Dendritic cell treated with granulocyte-macrophage colony-stimulating factor and Interleukin-4, amounts not matched to agents 40 ng/mL and 50 ng/mL, for 4 days (primary cell): ENCODE measurements around the gene FNDC3B.

Experiments
- H3K27ac Mint-ChIP-seq: one replicate; pipeline ENCODE4 v1.8.0; 2022; ENCODE audit warnings: mild to moderate bottlenecking, mixed read lengths
- H3K27me3 Mint-ChIP-seq: one replicate; pipeline ENCODE4 v1.8.0; 2022; ENCODE audit warnings: mild to moderate bottlenecking, mixed read lengths
- H3K36me3 Mint-ChIP-seq: one replicate; pipeline ENCODE4 v1.8.0; 2022; ENCODE audit warnings: low read depth, mixed read lengths
- H3K4me1 Mint-ChIP-seq: one replicate; pipeline ENCODE4 v1.8.0; 2022; ENCODE audit warnings: low read depth, mixed read lengths
- H3K4me3 Mint-ChIP-seq: one replicate; pipeline ENCODE4 v1.8.0; 2022; ENCODE audit warnings: mild to moderate bottlenecking, moderate library complexity, mixed read lengths
- H3K9me3 Mint-ChIP-seq: one replicate; pipeline ENCODE4 v1.8.0; 2022; ENCODE audit warnings: mixed read lengths
- intact Hi-C: fragments of 100-400 bp; cut with micrococcal nuclease; formaldehyde crosslinking; loops from one replicate; pipeline ENCODE4 v1.15.0; 2022

The FNDC3B gene

GRCh38 chr3:172223870-172224269, 184.5 kb downstream of the FNDC3B start:
- H3K9me3 Mint-ChIP-seq, result no peaks in the 10 kb centered on the region

DNA sequence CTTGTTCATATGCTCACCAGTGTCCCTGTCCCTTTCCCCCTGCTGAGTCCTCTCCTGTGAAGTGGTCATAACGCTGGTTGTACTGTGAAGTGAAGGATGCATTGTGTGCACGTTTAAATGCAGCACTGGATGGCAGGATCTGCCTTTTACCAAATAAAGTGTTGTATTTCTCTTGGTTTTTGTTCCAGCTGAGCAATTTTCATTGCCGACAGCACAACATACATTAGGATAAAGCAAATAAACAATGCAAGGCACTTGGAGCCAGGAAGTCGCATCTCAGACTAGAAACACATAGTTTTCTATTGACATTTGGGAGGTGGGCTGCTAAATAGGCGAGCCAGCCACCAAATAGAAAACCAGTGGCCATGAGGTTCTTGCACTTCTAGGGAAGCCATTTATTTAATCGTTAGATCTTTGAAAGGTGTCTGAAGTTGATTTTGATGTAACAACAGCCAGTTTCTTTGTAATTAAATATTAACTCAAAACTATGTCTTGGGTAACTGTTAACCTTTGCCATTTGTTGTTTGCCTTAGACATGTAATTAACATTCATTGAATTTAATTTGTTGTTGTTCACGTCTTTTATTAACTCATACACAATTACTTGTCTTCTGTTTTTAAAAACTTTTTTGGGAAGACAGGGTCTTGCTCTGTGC, 185.3 kb downstream of the FNDC3B start:
- H3K27ac Mint-ChIP-seq, result no peak overlapping the region
- no peaks in the 10 kb centered on the region for H3K27me3 Mint-ChIP-seq
- H3K36me3 Mint-ChIP-seq, result peaks cover 31% of the 10 kb centered on the region
- peaks cover 26% of the 10 kb centered on the region for H3K4me1 Mint-ChIP-seq
- no peaks in the 10 kb centered on the region for H3K9me3 Mint-ChIP-seq
- intact Hi-C loops, result no loop called here
- H3K4me3 Mint-ChIP-seq, result no peak overlapping the region

More at GRCh38 chr3:172223870-172224269, 184.5 kb downstream of the FNDC3B start:
- H3K36me3 Mint-ChIP-seq, result peaks cover 23% of the 10 kb centered on the region
- H3K27me3 Mint-ChIP-seq, result no peaks in the 10 kb centered on the region
- H3K4me3 Mint-ChIP-seq, result no peak overlapping the region
- intact Hi-C loops, result no loop called here
- H3K4me1 Mint-ChIP-seq, result peaks cover 34% of the 10 kb centered on the region
- no peak overlapping the region for H3K27ac Mint-ChIP-seq

GRCh38 chr3:172225215-172225707, 185.9 kb downstream of the FNDC3B start:
- peaks cover 36% of the 10 kb centered on the region for H3K36me3 Mint-ChIP-seq
- H3K27ac Mint-ChIP-seq, result no peak overlapping the region
- H3K27me3 Mint-ChIP-seq, result no peaks in the 10 kb centered on the region
- peaks cover 20% of the 10 kb centered on the region for H3K4me1 Mint-ChIP-seq
- no peak overlapping the region for H3K4me3 Mint-ChIP-seq
- intact Hi-C loops, result no loop called here
- no peaks in the 10 kb centered on the region for H3K9me3 Mint-ChIP-seq

- intact Hi-C loops, result no loop called here
These were observed 187.5 kb downstream of the FNDC3B start for GRCh38 chr3:172226831-172227230.

GRCh38 chr3:172227340-172228035, 188.1 kb downstream of the FNDC3B start:
- H3K4me1 Mint-ChIP-seq, result peaks cover 9% of the 10 kb centered on the region
- peaks cover 49% of the 10 kb centered on the region for H3K36me3 Mint-ChIP-seq
- H3K4me3 Mint-ChIP-seq, result no peak overlapping the region
- intact Hi-C loops, result no loop called here
- no peak overlapping the region for H3K27ac Mint-ChIP-seq
- H3K9me3 Mint-ChIP-seq, result no peaks in the 10 kb centered on the region
- H3K27me3 Mint-ChIP-seq, result no peaks in the 10 kb centered on the region

More at GRCh38 chr3:172226831-172227230, 187.5 kb downstream of the FNDC3B start:
- Mint-ChIP-seq H3K27ac (no peak overlapping the region), H3K27me3 (no peaks in the 10 kb centered on the region), H3K4me3 (no peak overlapping the region), H3K4me1 (peaks cover 9% of the 10 kb centered on the region), H3K36me3 (peaks cover 49% of the 10 kb centered on the region), H3K9me3 (no peaks in the 10 kb centered on the region)

GRCh38 chr3:172228036-172228415, 188.6 kb downstream of the FNDC3B start:
- H3K27ac Mint-ChIP-seq, result no peak overlapping the region
- H3K9me3 Mint-ChIP-seq, result no peaks in the 10 kb centered on the region
- peaks cover 8% of the 10 kb centered on the region for H3K4me1 Mint-ChIP-seq
- intact Hi-C loops, result no loop called here
- H3K36me3 Mint-ChIP-seq, result peaks cover 49% of the 10 kb centered on the region
- no peak overlapping the region for H3K4me3 Mint-ChIP-seq
- H3K27me3 Mint-ChIP-seq, result no peaks in the 10 kb centered on the region

GRCh38 chr3:172229462-172229861, 190.1 kb downstream of the FNDC3B start:
- Mint-ChIP-seq H3K27me3 (no peaks in the 10 kb centered on the region), H3K4me3 (no peak overlapping the region), H3K4me1 (peaks cover 8% of the 10 kb centered on the region), H3K36me3 (peaks cover 56% of the 10 kb centered on the region), H3K27ac (no peak overlapping the region), H3K9me3 (no peaks in the 10 kb centered on the region)
- intact Hi-C loops, result no loop called here

DNA sequence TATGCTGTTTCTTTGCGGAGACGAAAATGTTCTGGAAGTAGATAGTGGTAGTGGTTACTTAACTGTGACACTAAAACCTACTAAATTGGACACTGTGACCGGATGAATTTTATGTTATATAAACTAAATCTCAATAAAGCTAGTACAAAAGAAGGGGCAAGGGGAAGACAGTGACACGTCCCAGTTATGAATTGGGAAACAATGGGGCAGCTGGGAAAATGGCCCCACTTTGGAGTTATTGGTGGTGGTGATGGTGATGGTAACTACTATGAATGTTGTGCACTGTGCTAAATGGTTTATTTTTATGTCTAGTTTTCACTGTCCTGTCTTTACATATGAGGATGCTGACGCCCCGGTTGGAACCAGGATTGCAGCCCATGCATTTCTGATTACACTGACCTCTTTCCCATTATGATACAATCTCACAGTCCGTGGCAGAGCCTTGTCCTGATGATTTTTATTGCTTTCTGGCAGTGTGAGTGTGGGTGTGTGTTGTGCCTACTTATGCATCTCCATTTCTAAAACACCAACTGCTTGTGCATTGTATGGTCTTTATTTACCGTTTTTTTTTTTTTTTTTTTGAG, 192.0 kb downstream of the FNDC3B start:
- intact Hi-C loops, result no loop called here
- H3K27me3 Mint-ChIP-seq, result no peaks in the 10 kb centered on the region

DNA sequence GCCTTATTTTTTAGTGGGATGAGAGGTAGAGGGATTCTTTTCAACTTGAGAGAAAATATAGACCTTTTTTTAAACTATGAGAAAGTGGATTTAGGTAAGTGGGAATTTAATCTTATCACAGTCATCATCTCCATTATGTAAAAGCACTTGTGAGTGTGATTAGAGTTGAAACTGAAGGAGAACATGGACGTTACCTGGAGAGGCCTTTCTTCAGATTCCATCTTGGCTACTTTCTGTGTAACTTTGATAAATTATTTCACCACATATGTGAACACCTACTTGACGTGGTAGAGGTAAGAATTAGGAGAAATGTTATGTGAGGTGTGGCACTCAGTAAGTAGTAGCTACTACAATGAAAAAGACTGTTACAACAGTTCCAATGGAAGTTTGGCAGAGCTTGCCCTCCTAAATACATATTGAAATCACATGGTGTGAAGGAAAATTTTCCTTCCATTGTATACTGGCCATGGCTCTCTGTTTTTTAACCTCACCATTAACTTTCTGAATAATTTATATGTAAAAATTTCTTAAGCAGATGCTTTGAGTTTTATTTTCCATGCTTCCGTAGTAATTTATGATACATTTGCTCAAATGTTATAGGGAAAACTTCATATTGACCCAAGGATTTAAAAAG, 193.3 kb downstream of the FNDC3B start:
- H3K27me3 Mint-ChIP-seq, result no peaks in the 10 kb centered on the region
- intact Hi-C loops, result no loop called here
- no peak overlapping the region for H3K27ac Mint-ChIP-seq
- H3K4me1 Mint-ChIP-seq, result peaks cover 5% of the 10 kb centered on the region
- no peaks in the 10 kb centered on the region for H3K9me3 Mint-ChIP-seq
- no peak overlapping the region for H3K4me3 Mint-ChIP-seq
- peaks cover 45% of the 10 kb centered on the region for H3K36me3 Mint-ChIP-seq

More for the DNA sequence above, 192.0 kb downstream of the FNDC3B start:
- Mint-ChIP-seq H3K9me3 (no peaks in the 10 kb centered on the region), H3K27ac (no peak overlapping the region), H3K4me1 (peaks cover 5% of the 10 kb centered on the region), H3K4me3 (no peak overlapping the region), H3K36me3 (peaks cover 56% of the 10 kb centered on the region)

DNA sequence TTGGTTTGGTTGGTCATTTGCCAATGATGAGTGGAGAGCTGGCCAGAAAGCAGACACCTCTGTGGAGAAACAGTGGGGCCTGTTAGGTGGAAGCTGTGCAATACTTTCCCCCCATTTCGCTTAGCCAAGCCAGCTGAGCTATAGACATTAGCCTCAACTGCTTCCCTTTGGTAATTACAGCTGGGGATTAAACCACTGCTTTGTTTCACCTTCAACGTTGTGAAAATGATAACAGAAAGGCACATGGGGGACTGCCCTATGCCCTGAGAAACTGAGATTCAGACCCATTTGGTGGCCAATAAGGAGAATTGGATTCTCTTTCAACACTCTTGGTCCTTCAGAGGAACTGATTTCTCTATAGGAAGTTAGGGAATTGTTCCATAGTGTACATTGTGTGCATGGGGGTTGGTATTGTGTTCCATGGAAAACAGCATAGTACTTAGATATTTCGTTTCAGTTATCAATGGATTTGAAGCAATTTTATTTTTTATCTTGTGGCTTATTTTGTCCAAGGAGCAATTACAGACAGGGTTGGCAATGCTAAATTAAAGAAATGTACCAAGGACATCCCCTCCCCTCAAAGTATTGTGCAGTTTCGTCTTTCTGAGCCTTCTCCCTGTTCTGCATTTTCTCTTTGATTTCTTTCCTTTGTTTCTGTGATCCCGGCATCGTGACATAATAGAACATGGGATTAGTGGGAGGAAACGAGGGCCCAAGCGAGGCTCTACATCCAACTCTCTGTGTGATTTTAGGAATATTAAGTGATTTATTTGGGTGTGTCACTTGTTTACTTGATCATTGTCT, 194.3 kb downstream of the FNDC3B start:
- Mint-ChIP-seq H3K27me3 (no peaks in the 10 kb centered on the region), H3K36me3 (peaks cover 35% of the 10 kb centered on the region), H3K27ac (no peak overlapping the region), H3K4me1 (peaks cover 5% of the 10 kb centered on the region), H3K4me3 (no peak overlapping the region), H3K9me3 (no peaks in the 10 kb centered on the region)
- intact Hi-C loops, result no loop called here

DNA sequence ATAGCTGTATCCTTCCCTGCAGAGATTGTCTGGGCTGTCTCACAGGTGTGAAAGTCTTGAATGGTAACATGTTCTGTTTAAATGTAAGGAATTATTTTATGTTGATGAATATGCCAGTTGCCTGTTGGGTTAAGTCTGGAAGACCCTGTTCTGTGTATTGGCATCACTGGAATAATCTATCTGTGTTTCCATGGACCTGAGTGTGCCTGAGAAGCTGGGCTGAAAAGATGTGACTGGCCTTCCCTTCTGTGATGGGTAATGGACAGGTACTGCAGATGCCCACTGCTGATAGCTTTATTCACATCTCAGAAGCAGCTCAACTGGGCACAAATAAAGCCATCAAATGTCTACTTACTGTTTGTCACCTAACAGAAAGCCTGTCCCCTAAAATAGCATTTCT, 196.3 kb downstream of the FNDC3B start:
- Mint-ChIP-seq H3K27ac (no peak overlapping the region), H3K4me3 (no peak overlapping the region), H3K9me3 (no peaks in the 10 kb centered on the region), H3K36me3 (peaks cover 19% of the 10 kb centered on the region), H3K27me3 (no peaks in the 10 kb centered on the region), H3K4me1 (peaks cover 22% of the 10 kb centered on the region)
- intact Hi-C loops, result no loop called here

DNA sequence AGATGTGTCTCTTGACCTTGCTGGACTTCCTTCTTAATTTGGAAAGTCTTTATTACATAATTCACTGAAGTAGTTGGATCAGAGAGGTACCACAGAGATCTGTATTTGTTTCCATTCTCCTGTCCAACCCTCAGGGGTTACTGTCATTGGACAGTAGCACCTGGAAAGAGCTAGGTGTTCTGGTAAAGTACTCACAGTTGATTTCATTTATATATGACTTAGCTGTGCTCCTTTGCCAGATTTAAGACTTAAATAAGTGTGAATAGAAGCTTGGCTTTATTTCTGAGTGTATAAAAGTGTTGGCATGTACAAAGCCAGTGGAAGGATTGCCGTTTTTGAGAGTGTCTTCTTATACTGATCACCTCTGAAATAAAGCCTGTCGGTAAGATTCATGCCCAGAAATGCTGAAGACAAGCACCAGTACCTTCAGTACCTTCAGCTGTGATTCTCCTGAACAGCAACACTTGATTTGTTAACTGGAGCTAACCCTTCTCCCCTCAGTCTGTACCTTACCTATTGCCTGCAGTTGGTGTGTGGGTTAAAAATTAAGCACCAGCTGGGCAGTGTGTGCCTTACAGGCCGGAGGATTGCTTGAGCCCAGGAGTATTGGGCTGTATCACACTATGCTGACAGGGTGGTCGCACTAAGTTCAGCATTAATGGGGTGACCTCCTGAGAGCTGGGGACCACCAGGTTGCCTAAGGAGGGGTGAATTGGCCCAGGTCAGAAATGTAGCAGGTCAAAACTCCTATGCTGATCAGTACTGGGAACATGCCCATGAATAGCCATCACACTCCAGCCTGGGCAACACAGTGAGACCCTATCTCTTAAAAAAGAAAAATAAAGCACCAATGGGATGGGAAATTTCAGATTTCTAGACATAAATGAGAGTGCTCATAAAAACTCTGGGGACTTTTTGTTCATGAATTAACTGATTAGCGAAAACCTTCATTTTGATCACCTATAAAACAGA, 197.7 kb downstream of the FNDC3B start:
- Mint-ChIP-seq H3K27ac (no peak overlapping the region), H3K27me3 (no peaks in the 10 kb centered on the region), H3K4me1 (peaks cover 34% of the 10 kb centered on the region), H3K9me3 (peaks cover 13% of the 10 kb centered on the region), H3K4me3 (no peak overlapping the region), H3K36me3 (peaks cover 24% of the 10 kb centered on the region)
- intact Hi-C loops, result no loop called here
